Activated CD4-positive, alpha-beta T cell treated with anti-CD3 and anti-CD28 coated beads for 4 hours (primary cell): Measurements from ENCODE around the gene COL18A1.
"Not testable (repeated sequence)": the region's sequence is repeated elsewhere in the genome, so short reads cannot be mapped to it uniquely, and the experiment has no call there.

Experiments used
- DNase-seq, 2 donors: peaks; one replicate each; pipeline ENCODE4 v3.0.0-alpha.2; 2020

The COL18A1 gene

DNA sequence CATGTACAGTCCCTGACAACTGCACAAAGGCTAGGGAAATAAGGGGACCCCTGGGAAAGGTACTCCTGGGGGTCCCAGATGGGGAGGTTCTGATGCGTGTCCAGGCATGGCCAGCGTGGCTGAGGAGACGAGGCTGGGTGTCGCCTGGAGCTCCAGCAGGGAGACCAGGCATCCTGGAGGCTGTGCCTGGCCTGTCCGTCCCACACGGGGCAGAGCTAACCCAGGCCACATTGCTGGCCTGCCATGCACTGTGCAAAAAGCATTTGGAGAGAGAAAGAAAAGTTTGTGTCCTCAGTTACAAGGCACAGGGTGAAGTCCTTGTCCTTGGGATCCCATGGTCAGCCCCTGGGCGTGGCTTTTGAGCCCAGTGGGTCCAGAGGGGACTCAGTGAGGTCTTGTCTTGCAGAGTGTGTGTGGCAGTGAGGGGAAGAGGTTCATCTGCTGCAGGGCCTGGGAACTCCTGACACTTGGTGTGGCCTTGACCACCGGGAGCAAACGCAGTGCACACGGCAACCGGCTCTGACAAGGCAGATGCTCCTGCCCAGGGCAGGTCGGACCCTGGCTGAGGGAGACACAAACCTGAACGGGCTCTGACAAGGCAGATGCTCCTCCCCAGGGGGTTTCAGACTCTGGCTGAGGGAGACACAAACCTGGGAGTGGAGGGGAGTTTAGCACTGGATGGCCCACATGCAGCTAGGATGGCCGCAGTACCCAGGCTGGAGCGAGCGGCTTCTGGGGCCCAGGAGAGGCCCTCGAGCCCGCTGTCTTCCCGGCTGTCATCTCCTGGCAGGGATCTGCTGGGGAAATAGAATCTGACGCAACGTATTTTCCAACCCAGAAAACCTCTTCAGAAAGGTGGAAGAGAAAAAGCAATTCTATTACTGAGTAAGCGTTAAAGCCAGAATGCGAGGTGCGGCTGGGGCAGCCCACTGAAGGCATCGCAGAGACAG is 37.3 kb upstream of the COL18A1 start:
- DNase-seq = no peak

DNA sequence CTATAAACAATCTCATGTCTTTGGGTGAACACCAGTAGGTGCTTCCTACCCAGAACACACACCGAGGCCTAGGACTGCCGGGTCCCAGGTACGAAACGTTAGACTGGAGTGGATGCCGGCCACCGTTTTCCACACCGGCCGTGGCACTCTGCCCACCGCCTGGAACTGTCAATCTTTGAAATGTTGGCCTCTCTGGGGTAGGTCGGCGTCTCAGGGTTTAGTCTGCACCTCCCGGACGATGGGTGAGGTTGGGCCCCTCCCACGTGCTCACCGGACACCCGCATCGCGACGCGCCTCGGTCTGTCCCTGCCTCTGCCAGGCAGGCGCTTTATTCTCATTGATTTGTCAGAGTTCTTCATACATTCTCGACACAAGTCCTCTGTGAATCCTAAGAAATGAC is 35.9 kb upstream of the COL18A1 start:
- DNase-seq = not testable (repeated sequence)

DNA sequence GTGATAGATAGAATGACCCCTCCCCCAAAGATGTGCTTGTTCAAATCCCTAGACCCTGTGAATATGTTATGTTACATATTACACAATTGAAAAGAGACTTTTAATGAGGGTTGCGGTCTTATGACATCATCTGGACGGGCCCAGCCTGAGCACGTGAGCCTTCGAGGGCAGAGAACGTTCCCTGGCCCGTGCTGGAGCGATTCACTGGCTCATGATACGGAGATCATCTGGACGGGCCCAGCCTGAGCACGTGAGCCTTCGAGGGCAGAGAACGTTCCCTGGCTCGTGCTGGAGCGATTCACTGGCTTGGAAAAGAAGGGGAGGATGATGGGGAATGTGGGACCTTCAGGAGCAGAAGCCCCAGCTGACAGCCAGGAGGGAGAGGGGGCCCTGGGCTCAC is 34.4 kb upstream of the COL18A1 start:
- no peak for DNase-seq

DNA sequence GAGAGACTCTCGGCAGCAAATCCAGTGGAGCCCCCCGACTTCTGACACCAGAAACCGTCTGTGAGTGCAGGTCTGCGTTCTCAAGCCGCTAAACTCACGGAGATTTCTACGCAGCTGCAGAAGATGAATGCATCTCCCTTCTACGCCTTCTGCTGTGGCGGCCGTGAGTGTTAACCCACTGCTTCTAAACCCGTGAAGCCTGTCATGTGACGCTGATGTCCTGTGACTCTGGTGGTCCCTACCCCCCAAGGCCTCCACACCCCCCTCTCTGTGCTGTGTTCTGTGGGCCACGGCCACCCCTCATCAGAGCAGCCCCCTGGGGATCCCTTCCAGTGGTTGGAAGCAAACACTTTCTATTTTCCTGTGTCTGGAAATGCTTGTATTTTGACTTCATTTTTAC is 33.9 kb upstream of the COL18A1 start:
- DNase-seq = no peak

DNA sequence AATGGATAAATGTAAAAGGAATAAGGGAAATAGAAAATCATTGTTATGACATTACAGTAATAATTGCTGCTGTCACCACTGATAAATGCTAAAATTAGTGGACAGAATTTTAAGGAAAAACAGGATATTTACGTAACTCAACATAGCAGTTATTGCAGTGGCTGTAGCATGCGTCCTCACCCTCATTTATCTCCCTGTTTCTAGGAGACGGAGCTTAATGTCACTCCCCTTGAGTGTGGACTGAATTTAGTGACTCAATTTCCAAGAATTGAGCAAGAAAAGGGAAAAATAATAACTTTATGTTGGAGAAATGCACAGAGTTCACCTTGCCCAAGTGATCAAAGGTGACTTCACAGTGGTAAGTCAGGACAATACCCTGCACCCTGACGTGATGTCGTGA is 33.3 kb upstream of the COL18A1 start:
- DNase-seq = no peak

DNA sequence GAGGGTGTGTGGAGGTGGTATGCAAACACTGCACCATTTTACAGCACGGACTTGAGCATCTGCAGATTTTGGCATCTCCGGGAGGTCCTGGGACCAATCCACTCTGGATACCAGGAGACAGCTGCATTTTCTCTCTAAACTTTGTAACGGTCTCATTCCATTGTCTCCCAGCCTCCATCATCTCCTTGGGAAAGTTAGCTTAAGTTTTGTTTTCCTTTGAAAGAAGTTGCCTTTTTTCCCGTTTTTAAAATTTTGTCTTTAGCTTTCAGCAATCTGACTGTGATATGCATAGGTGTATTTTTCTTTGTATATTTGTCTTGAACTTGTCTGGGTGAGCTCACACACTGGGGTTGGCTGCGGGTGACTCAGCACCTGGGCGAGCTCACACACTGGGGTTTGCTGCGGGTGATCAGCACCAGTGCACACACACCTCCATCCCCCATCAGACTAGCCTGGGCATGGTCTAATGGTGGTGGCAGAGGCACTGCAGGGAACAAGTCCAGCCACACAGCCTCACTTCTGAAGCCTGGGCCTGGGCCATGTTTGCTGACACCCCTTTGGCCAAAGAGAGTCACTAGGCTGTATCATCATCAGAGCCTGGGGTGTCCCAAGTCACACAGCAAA is 32.1 kb upstream of the COL18A1 start:
- DNase-seq = no peak

DNA sequence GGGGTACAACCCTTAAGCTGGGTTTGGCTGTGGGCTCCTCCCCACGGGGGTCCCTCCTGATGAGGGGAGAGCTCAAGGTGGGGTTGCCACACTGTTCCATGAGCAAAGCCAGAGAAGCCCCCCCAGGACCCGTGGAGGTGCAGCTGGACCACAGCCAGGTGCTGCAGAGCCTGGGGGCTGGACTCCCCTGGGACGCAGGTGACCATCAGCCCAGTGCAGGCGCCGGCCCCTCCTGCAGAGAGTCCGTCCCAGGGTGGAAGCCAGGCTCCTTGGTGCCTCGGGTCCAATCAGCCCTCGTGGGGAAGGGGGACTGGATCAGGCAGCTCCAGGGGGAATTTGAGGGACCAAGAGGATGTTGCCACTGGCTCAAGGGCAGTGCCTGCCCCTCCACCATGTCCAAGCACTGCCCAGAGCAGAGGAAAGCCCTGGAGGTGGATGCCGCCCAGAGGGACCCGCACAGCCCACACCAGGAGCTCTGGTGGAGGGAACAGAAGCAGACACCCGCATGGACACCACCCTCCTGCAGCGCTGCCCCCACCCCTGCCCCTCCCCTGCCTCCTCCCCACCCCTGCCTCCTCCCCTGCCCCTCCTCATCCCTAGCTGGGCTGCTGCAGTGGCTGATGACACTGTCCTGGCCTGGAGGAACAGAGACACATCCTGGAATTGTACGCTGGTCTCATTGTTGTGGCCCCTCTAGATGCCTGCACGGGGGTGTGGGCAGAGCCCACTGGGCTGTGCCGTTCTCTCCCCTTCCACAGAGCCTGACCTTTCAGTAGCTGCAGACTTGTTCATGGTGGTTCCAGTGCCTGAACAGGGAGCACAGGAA is 30.8 kb upstream of the COL18A1 start:
- no peak for DNase-seq

DNA sequence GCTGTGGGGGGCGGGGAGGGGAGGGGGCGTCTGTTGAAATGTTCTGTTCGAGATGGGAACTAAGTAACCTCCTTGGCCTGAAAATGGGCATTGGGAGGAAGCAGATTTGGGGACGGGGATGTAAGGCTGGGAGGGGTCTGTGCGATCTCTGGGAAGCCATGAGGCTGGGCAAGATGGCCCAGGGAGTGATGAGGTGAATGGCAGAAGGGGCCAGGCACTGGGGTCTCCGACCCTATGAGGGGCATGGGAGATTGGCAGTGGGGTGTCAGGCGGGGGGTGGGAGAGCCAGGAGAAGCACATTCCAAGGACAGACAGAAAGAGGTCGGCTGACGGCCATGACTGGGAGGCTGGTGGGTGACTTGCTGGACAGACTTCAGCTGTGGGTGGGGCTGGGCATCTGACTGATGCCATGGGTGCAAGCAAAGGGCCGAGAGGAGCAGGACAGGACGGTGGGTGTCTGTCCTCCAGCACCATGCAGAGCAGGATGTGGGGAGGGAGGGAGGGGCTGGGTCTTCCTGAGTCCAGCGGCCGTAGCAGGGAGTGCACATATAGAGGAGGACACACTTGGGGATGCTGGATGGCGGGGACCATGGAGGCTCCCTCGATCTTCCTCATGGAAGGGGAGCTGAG is 30.0 kb upstream of the COL18A1 start:
- DNase-seq = no peak

DNA sequence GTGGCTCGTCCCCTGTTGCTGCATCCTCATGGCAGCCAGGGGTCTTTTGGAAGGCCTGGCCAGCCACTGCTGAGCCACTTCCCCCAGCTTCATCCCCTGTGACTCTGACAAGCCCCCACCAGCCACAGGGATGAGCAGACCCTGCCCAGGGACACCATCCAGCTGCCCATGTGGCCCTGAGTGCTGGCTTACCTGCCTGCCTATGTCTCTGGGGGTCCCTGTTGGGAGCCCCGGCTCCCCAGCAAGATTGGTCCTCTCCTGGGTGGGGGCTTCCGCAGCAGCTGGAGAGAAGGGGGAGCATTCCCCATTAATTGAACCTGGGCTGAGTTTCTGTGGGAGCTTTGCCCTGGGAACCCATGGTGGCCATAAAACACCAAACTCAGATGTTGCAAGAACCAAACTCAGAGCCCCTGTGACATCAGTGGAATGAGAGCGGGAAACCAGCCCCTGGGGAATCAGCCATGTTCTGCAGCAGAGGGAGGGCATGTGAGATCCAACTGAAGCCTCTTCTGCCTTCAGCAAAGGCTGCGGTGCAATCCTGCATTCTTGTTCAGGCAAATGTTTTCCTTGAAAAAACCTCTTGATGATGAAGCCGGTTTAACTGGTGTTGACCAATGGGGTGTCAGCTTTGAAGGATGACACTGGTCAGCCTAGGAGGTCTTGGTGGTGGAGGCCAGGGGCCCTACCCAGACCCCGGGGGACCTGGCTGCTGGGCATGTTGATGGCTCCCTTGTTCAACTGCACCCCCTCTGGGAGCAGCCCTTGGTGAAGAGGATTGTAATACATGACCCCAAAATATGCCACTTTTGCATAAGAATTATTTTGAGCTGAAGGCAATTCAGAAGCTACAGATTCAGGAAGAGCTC is 28.3 kb upstream of the COL18A1 start:
- no peak for DNase-seq

DNA sequence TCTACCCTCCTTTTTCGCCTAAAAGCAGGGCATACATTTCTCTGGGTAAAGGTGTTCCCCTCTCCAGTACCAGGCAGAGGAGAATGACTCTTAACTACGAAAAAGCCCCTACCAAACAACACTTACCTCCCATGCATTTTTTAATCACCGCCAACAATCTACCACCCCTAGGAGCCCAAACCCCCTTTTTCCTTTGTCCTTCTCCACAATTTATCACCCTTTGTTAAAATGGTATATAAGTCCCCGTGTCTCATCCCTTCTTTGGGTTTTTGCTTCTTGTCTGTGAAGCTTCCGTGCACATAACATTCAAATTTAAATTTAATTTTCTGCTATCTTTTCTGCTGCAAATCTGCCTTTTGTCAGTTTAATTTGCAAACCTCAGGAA is 27.6 kb upstream of the COL18A1 start:
- DNase-seq = no peak

DNA sequence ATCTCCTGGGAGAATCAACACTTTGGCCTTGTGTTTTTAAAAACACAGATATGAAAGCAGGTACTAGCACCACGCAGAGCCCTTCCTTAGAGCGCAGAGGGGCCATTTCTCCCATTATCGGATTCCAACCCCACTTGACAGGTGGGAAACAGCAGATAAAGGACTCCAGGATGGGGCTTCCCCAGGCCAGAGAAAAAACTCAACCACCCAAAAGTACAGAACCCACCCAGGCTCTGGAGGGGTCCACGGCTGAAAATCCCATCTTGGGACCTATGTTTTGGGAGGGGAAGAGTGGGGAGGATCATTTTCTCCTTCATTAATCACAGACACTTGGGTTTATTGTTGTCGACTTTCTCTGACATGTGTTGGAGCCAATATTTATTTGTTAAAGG is 27.1 kb upstream of the COL18A1 start:
- no peak for DNase-seq

DNA sequence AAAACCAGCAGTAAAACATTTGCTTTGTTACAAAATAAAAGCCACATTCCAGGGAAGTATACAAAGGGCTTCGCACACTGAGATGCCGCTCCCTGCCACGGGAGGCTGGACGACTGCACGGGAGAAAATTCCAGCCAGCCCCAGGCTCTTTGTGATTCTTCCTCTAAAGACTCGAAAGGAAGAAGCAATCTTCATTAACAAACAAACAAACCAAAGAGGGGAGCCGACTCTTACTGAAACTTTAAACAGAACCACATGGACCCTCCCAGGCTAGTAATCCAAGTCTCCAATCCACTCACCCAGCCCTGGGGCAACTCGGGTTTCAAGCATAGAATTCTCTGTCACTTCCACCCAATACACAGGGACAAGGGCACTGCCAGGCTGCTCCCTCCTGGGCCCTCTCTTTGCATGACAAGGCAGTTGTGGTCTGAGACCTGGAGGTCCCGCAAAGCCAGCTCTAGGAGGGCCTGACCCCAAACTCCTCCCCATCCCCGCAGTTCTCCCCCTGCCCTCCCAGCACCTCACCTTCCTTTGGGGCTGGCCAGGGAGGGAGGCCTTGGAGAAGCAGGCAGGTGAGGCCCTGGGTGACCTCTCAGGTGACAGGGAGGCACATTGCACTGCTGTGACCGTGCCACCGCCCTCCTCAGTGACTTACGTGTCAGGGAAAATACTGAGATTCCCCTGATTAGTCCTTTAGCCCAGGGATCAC is 26.6 kb upstream of the COL18A1 start:
- no peak for DNase-seq

DNA sequence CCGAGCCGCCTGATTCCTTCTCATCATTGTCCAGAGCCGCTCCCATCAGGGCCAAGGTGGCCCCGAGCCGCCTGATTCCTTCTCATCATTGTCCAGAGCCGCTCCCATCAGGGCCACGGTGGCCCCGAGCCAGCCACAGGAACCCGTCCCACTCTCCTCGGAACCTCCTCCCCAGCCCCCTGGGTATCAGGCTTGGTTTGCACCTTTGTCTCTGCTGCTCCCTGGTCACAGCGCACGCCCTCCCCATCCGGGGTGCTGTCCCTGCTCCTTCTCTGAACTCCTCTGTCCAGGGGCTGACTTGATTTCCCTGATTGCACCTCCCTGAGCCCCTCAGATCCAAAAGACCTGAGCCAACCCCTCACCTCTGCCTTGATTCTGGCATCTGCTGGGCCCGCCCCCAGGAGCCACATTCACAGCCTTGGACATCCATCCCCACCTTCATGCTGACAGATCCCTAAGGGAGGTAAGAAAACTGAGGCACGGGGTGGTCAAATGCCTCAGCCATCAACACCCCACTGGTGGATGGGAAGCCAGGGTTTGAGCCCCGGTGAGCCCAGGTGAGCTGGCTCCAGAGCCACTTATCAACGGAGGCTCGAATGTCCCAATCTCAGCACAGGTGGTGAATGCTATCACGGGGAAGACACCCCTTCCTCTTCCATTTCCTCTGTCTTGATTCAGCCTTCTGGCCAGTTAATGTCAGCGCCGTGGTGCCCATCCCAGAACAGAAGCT is 25.6 kb upstream of the COL18A1 start:
- no peak for DNase-seq

DNA sequence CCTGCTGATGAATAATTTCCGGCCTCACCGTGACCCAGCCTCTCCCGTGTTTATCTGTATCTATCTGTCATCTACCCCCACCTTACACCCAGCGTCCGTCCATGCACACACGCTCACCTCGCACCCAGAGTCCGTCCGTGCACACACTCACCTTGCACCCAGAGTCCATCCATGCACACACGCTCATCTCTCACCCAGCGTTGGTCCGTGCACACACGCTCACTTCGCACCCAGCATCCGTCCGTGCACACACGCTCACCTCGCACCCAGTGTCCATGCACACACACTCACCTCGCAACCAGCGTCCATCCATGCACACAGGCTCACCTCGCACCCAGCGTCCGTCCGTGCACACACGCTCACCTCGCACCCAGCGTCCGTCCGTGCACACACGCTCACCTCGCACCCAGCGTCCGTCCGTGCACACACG is 25.0 kb upstream of the COL18A1 start:
- DNase-seq = no peak

DNA sequence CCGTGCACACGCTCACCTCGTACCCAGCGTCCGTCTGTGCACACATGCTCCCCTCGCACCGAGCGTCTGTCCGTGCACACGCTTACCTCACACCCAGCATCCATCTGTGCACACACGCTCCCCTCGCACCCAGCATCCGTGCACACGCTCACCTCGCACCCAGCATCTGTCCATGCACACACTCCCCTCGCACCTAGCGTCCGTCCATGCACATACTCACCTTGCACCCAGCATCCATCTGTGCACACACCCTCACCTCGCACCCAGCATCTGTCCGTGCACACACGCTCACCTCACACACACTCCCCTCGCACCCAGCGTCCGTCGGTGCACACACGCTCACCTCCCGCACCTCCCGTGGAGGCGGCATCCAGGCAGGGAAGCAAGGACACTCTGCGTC is 24.4 kb upstream of the COL18A1 start:
- DNase-seq = no peak

DNA sequence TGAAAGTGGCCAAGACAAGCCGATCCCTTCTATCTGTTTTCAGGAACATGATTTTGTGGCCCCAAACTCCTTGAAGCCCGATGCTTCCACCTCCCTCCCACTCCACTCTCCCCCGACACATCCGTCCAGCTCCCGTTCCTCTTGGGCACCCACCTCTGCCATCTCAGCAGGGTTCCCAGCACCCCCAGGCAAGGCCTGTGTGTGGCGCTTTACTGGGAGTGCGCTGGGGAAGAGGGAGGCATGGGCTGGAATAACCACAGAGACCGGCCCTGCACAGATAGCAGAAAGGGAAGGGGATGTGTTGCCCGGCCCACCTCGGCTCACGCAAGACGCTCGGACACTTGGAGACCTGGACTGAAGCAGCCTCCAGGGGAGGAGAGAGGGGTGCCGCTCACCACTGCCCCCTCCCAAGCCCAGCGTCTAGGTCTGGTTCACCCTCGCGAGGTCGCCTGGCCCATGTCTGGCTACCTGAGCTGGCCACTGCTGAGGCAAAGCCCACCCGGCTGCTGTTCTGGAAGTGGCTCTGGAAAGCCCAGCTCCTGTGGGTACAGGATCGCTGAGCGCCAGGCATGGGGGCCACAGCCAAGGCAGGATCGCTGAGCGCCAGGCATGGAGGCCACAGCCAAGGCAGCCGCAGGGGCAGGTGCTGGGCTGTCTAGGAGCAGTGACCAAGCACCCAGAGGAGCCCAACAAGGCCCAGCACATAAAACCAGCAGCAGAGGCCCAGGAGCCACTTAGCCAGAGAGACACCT is 23.8 kb upstream of the COL18A1 start:
- no peak for DNase-seq

DNA sequence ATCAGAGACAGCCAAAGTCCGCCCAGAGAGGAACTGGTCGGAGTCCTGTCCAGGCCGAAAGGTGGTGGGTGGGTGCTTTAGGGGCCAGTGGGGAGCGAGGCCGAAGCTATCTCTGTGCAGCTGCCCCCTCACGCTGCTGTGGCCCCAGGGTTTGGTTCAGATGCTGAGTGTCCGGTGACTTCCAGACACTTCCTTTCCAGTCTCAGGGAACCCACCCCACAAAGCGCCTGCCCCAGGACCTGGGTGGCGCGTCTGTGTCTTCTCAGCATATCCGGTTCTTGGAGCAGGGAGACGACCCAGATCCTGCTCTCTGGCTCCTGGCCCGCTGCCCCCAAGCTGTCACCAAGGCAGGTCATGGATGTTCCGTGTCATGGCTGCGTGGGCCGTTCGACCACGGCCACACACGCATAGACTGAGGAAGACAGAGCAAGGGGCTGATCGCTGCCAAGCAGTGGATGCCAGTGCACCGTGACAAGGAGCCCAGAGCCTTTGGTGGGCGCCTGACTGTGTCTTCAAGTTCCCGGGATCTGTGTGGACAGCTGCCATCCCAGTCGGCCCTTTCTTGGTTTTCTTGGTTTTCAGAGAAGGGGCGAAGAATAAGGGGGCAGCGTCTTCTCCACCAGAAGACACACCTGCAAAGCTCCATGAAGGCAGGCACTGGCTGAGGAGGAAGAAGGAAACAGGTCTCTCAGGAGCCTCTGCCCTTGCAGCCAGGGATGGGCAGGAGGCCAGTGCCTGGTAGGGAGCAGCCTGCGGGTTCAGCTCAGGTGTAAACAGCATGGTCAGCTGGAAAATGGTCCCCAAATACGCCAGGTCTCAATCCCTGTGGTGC is 22.9 kb upstream of the COL18A1 start:
- DNase-seq = no peak

DNA sequence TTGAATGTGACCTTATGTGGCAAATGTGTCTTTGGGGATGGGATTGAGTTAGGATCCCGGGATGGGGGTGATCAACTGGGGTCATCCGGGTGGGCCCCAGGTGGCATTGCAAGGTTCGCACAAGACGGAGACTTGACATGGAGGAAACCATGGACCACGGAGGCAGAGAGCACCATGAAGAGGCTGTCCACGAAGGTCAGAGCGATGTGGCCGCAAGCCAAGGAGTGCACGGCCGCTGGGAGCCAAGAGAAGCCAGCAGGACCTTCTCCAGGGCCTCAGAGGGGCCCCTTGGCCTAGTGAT is 22.3 kb upstream of the COL18A1 start:
- DNase-seq = no peak

DNA sequence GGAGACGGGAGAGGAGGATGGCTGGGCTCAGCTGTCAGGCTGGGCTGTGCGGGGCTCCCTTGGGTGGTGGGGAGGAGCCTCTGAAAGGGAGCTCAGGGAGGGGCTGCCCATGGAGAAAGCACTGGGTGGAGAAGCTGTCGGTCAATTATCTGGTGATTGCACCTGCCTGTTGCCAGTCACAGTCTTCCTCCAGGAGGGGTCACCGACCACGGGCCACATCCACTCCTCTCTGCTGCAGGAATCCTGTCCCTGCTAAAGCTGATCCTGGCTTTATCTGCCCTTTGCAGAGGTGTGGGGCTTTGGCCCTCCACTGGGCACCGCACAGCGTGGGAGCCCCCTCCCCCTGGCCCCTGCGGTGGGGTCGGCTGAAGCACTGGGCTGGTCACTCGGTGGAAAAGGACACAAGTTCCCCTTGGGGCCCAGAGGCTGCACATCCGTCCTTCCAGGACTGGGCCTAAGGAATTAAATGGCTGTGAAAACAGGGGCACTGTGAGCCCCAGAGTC is 21.8 kb upstream of the COL18A1 start:
- no peak for DNase-seq
